Measurements from ENCODE around the gene GCC1.
A peak's percentile ranks its signal among the peaks of the same experiment; 100 is the strongest.
"Not testable (repeated sequence)": the region's sequence is repeated elsewhere in the genome, so short reads cannot be mapped to it uniquely, and the experiment has no call there.

The GCC1 gene

GRCh38 chr7:127586346-127586745, 950 bp upstream of the GCC1 start:
- H3K36me3 ChIP-seq (ENCODE audit: insufficient read depth, low read length) = peaks cover 44% of the 10 kb centered on the region

GRCh38 chr7:127584648-127585043, 750 bp downstream of the GCC1 start:
- peaks cover 46% of the 10 kb centered on the region for H3K36me3 ChIP-seq (ENCODE audit: insufficient read depth, low read length)
- peak overlapping the region; percentile 63 for H3K4me3 ChIP-seq (ENCODE audit: low read length)
- peaks cover 38% of the 10 kb centered on the region for H3K4me1 ChIP-seq (ENCODE audit: insufficient read depth, low read length)
- no peak overlapping the region for H2AFZ ChIP-seq (ENCODE audit: low read depth, low read length)
- no peaks in the 10 kb centered on the region for H3K9me3 ChIP-seq (ENCODE audit: low read length)
- H3K27me3 ChIP-seq (ENCODE audit: insufficient read depth, low read length) = no peaks in the 10 kb centered on the region

More at GRCh38 chr7:127586346-127586745, 950 bp upstream of the GCC1 start:
- no peaks in the 10 kb centered on the region for H3K9me3 ChIP-seq (ENCODE audit: low read length)
- H3K4me1 ChIP-seq (ENCODE audit: insufficient read depth, low read length) = peaks cover 39% of the 10 kb centered on the region
- no peaks in the 10 kb centered on the region for H3K27me3 ChIP-seq (ENCODE audit: insufficient read depth, low read length)
- H3K4me3 ChIP-seq (ENCODE audit: low read length) = no peak overlapping the region
- no peak overlapping the region for H2AFZ ChIP-seq (ENCODE audit: low read depth, low read length)

- Histone ChIP-seq H2AFZ (ENCODE audit: low read depth, low read length) (no peak overlapping the region), H3K9me3 (ENCODE audit: low read length) (no peaks in the 10 kb centered on the region), H3K4me3 (ENCODE audit: low read length) (no peak overlapping the region), H3K36me3 (ENCODE audit: insufficient read depth, low read length) (peaks cover 51% of the 10 kb centered on the region), H3K27me3 (ENCODE audit: insufficient read depth, low read length) (no peaks in the 10 kb centered on the region), H3K4me1 (ENCODE audit: insufficient read depth, low read length) (peaks cover 28% of the 10 kb centered on the region)
These were observed 3.0 kb downstream of the GCC1 start for GRCh38 chr7:127582361-127582760.

GRCh38 chr7:127581716-127582115, 3.7 kb downstream of the GCC1 start:
- H3K36me3 ChIP-seq (ENCODE audit: insufficient read depth, low read length) = peaks cover 51% of the 10 kb centered on the region

GRCh38 chr7:127580612-127581011, 4.8 kb downstream of the GCC1 start:
- Histone ChIP-seq H3K27me3 (ENCODE audit: insufficient read depth, low read length) (no peaks in the 10 kb centered on the region), H3K36me3 (ENCODE audit: insufficient read depth, low read length) (peaks cover 51% of the 10 kb centered on the region), H3K9me3 (ENCODE audit: low read length) (no peaks in the 10 kb centered on the region), H2AFZ (ENCODE audit: low read depth, low read length) (no peak overlapping the region), H3K4me1 (ENCODE audit: insufficient read depth, low read length) (peaks cover 26% of the 10 kb centered on the region), H3K4me3 (ENCODE audit: low read length) (no peak overlapping the region)

More at GRCh38 chr7:127581716-127582115, 3.7 kb downstream of the GCC1 start:
- H3K4me1 ChIP-seq (ENCODE audit: insufficient read depth, low read length) = peaks cover 28% of the 10 kb centered on the region
- H3K27me3 ChIP-seq (ENCODE audit: insufficient read depth, low read length) = no peaks in the 10 kb centered on the region
- H3K9me3 ChIP-seq (ENCODE audit: low read length) = no peaks in the 10 kb centered on the region
- no peak overlapping the region for H2AFZ ChIP-seq (ENCODE audit: low read depth, low read length)
- H3K4me3 ChIP-seq (ENCODE audit: low read length) = no peak overlapping the region

GRCh38 chr7:127578711-127579275, 6.6 kb downstream of the GCC1 start:
- Histone ChIP-seq H3K36me3 (ENCODE audit: insufficient read depth, low read length) (peaks cover 48% of the 10 kb centered on the region), H3K9me3 (ENCODE audit: low read length) (no peaks in the 10 kb centered on the region), H3K4me3 (ENCODE audit: low read length) (no peak overlapping the region), H3K27me3 (ENCODE audit: insufficient read depth, low read length) (no peaks in the 10 kb centered on the region), H3K4me1 (ENCODE audit: insufficient read depth, low read length) (peaks cover 14% of the 10 kb centered on the region), H2AFZ (ENCODE audit: low read depth, low read length) (no peak overlapping the region)

GRCh38 chr7:127578036-127578684, 7.2 kb downstream of the GCC1 start:
- Histone ChIP-seq H3K27me3 (ENCODE audit: insufficient read depth, low read length) (no peaks in the 10 kb centered on the region), H3K9me3 (ENCODE audit: low read length) (no peaks in the 10 kb centered on the region), H3K4me3 (ENCODE audit: low read length) (no peak overlapping the region), H3K36me3 (ENCODE audit: insufficient read depth, low read length) (peaks cover 42% of the 10 kb centered on the region), H2AFZ (ENCODE audit: low read depth, low read length) (no peak overlapping the region), H3K4me1 (ENCODE audit: insufficient read depth, low read length) (peaks cover 9% of the 10 kb centered on the region)

GRCh38 chr7:127571741-127572505, 13.5 kb downstream of the GCC1 start:
- no peak overlapping the region for H3K4me3 ChIP-seq (ENCODE audit: low read length)
- no peaks in the 10 kb centered on the region for H3K27me3 ChIP-seq (ENCODE audit: insufficient read depth, low read length)
- H2AFZ ChIP-seq (ENCODE audit: low read depth, low read length) = no peak overlapping the region
- H3K36me3 ChIP-seq (ENCODE audit: insufficient read depth, low read length) = no peaks in the 10 kb centered on the region
- H3K9me3 ChIP-seq (ENCODE audit: low read length) = no peaks in the 10 kb centered on the region
- no peaks in the 10 kb centered on the region for H3K4me1 ChIP-seq (ENCODE audit: insufficient read depth, low read length)

- not testable (repeated sequence) for H3K36me3 ChIP-seq (ENCODE audit: insufficient read depth, low read length); H3K4me1 ChIP-seq (ENCODE audit: insufficient read depth, low read length); H3K27me3 ChIP-seq (ENCODE audit: insufficient read depth, low read length); H3K4me3 ChIP-seq (ENCODE audit: low read length); H2AFZ ChIP-seq (ENCODE audit: low read depth, low read length); H3K9me3 ChIP-seq (ENCODE audit: low read length)
These were observed 17.4 kb downstream of the GCC1 start for GRCh38 chr7:127568034-127568433.

GRCh38 chr7:127566242-127566641, 19.2 kb downstream of the GCC1 start:
- Histone ChIP-seq H3K4me1 (ENCODE audit: insufficient read depth, low read length) (no peaks in the 10 kb centered on the region), H3K27me3 (ENCODE audit: insufficient read depth, low read length) (no peaks in the 10 kb centered on the region), H3K36me3 (ENCODE audit: insufficient read depth, low read length) (no peaks in the 10 kb centered on the region), H3K9me3 (ENCODE audit: low read length) (no peaks in the 10 kb centered on the region), H2AFZ (ENCODE audit: low read depth, low read length) (no peak overlapping the region), H3K4me3 (ENCODE audit: low read length) (no peak overlapping the region)

GRCh38 chr7:127557803-127558202, 27.6 kb downstream of the GCC1 start:
- H3K4me1 ChIP-seq (ENCODE audit: insufficient read depth, low read length) = no peaks in the 10 kb centered on the region
- no peaks in the 10 kb centered on the region for H3K36me3 ChIP-seq (ENCODE audit: insufficient read depth, low read length)
- H2AFZ ChIP-seq (ENCODE audit: low read depth, low read length) = no peak overlapping the region
- H3K4me3 ChIP-seq (ENCODE audit: low read length) = no peak overlapping the region
- H3K27me3 ChIP-seq (ENCODE audit: insufficient read depth, low read length) = no peaks in the 10 kb centered on the region
- no peaks in the 10 kb centered on the region for H3K9me3 ChIP-seq (ENCODE audit: low read length)

- Histone ChIP-seq H3K4me3 (ENCODE audit: low read length) (no peak overlapping the region), H3K27me3 (ENCODE audit: insufficient read depth, low read length) (no peaks in the 10 kb centered on the region), H2AFZ (ENCODE audit: low read depth, low read length) (no peak overlapping the region), H3K9me3 (ENCODE audit: low read length) (no peaks in the 10 kb centered on the region), H3K4me1 (ENCODE audit: insufficient read depth, low read length) (no peaks in the 10 kb centered on the region), H3K36me3 (ENCODE audit: insufficient read depth, low read length) (no peaks in the 10 kb centered on the region)
These were observed 29.0 kb downstream of the GCC1 start for GRCh38 chr7:127556404-127556803.

- Histone ChIP-seq H3K27me3 (ENCODE audit: insufficient read depth, low read length) (no peaks in the 10 kb centered on the region), H2AFZ (ENCODE audit: low read depth, low read length) (no peak overlapping the region), H3K36me3 (ENCODE audit: insufficient read depth, low read length) (no peaks in the 10 kb centered on the region)
These were observed 33.5 kb downstream of the GCC1 start for GRCh38 chr7:127551941-127552340.

More at GRCh38 chr7:127551941-127552340, 33.5 kb downstream of the GCC1 start:
- Histone ChIP-seq H3K4me3 (ENCODE audit: low read length) (no peak overlapping the region), H3K9me3 (ENCODE audit: low read length) (no peaks in the 10 kb centered on the region), H3K4me1 (ENCODE audit: insufficient read depth, low read length) (no peaks in the 10 kb centered on the region)

Data from neuron (in vitro differentiated cells).